GM18517 (cell line): ENCODE measurements around the gene TMEM212.

Experiments used
- ATAC-seq: cut with Tn5 transposase; IDR thresholded peaks from one replicate; pipeline ENCODE4 v1.9.1; 2021; ENCODE audit warnings: mild to moderate bottlenecking, moderate library complexity; ENCODE audit not compliant: unreplicated experiment

The TMEM212 gene

DNA sequence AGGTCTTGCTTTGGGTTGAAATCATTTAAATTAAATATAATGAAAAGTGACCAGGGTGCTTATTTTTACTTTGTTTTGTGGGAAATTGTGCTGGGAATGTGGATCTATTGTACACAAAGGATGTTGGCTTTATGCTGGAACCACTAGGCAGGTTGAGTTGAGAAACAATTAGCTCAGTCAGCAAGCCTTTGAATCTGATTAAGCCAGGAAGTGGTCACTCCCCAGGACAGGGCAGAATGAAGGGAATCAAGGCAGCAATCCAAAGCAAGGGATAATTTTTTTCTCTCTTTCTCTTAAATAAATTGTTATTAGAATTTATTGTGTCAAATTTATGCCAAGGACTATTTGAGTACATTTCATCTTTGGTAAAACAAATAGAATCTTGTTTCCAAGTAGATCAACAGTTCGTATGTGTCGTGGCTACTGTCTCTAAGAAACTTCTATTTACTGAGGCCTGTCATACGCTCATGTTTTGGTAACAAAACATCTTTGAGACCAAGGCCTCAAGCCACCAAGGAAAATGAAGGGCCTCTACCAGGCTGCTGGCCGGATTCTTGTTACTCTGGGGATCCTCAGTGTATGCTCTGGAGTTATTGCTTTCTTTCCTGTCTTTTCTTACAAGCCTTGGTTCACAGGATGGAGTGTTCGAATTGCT is at the start of gene TMEM212:
TMEM212 (plus strand) TSS at position 486 of the 655 bp plus-strand sequence; CDS start at position 521, 35 bp downstream.
- ATAC-seq, result no peak

GRCh38 chr3:171796625-171797264 is 46.4 kb upstream of the TMEM212 start:
- no peak for ATAC-seq

DNA sequence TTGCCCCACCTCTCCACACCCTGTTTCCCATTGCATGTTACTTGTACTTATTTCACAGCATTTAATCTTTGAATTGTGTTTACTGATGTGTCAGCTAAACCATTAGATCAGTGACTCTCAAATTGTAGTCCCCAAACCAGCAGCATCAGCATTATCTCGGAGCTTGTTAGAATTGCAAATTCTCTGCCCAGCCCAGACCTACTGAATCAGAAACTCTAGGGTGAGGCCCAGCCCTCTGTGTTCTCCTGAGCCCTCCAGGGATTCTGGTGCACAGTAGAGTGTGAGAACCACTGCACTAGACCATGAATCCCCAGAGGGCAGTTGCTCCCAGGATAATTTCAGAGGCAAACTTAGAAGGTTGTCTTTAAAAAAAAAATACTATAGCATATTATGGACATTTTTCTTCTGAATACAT is 45.9 kb upstream of the TMEM212 start:
- peak; percentile 61 for ATAC-seq

DNA sequence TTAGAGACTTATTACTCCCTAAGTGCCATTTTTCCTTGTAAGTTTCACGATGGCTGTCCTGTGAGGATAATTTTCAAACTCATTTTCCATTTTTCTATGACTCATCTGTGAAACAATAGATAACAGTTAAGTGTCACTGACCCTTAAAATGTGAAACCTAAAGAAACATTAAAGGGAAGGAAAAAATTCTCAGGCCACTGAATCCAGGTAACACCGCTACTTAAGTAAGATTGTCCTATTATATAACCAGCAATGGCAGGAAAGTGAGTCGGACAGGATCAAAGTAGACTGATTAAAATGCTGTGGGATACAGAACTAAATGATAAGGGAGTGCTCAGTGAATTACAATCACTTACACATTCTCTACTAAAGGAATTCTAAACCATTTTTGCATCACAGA is 45.3 kb upstream of the TMEM212 start:
- ATAC-seq, result no peak

GRCh38 chr3:171799501-171799900 is 43.6 kb upstream of the TMEM212 start:
- ATAC-seq, result no peak

DNA sequence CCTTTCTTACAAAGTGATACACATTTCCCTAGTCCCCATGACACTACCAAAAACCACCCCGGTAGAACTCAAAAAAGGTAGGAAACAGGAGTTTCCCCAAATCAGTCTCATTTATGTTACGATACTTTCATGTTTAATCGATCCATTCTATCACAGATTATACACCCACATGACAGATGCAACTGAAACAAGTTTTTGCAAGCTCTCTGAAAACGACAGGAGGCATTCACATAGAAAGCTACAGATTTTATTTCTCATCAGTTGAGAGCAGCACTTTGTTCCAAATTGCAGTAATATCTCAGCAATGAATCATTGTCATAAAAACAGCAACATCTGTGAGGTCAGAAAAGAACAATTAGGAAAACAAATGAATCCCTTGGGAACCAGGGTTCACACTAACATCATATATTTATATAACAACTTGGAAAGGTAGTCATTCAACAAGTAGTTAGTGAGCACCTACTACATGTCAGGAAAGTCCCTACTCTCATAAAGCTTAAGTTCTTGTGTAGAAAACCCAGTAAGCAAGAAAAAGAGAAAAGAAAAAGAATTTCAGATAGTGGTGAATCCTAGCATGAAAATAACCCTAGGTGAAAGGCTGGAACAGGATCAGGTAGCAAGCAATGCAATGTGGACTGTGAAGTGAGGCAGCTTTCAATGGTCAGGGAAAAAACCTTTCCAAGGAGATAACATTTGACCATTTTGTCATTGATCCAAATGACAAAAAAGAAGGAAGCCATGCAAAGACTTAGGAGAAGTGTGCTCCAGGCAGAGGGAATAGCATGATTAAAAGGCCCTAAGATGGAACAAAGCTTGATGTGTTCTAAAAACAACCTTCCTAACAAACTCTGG is 41.2 kb upstream of the TMEM212 start:
- ATAC-seq, result peak; percentile 31

DNA sequence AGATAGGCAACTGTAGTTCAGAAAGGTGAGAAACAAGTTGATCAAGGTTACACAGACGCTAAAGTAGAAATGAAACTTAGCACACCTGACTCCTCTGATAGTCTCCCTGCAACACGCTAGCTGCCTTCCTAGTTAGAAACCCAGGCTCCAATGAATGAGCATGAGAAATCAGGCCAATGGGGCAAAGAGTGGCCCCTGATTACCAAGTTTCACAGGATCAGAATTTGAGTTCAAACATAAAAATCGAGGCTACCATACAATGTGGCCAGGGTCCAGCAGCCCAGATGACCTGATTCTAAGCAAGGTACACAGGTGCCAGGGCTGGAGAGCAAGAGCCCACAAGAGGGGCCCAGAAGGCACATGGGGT is 40.6 kb upstream of the TMEM212 start:
- ATAC-seq, result peak; percentile 46

DNA sequence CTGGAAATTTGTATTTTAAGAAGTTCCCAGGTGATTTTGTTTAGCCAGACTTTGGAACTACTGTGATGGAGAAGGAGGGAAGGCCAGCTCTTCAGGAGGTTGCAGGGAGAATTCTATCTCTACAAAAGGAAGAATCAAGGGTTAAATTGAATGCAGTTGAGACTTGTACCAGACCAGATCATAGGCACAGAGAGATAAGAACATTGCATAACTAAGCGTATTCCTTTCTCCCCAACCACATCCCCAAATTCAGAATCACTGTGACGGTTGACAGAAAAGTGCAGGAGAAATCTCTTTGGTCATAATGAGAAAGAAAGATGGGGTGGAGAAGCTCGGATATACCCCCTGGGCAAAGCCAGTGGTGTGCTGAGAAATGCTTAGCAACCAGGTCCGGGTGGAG is 40.1 kb upstream of the TMEM212 start:
- no peak for ATAC-seq

DNA sequence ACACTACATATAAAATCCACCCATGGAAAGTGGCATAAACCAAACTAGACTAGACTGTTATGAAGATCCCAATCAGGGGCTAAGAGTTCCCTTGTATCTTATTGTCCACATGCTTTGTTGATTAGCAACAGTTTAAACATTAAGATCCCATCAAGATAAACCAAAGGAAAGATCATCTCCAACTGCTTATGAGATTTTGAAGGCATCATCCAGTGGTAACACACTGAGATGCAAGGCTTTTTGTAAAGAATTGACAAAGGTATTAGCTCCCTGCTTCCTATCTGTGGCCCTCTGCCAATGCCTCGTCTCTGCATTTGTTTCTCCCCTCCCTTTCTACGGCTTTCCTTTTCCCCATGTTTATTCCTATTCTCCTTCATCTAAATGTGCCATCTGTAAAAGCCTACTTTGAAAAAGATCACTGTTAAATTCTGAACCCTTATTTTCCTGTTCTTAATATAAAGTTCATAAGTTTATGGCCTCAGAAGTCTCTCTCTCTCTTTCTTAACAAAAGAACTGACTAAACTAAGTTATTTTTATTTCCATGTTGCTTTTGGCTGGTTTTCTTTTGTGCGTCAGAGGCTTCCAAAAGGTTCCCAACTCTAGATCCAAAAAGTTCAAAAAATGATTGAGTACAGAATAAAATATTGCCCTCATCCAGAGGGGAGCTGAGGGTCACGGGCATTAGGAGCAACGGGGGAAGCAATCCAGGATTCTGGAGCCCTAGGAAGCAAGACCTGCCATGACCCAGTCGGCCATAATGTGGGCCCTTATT is 38.3 kb upstream of the TMEM212 start:
- no peak for ATAC-seq

DNA sequence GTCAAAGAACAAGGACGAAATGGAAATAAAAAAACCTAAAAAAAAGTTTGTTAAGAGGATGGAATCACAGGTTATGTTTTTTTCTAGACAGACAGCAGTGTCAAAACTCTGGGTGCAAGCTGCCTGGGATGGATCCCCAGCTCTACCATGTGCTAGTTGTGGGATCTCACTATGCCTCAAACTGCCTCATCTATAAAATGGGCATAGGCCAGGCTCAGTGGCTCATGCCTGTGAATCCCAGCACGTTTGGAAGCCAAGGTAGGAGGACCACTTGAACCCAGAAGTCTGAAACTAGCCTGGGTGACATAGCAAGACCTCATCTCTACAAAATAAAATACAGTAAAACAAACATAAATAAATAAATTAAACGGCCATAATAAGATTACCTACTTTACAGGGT is 37.5 kb upstream of the TMEM212 start:
- no peak for ATAC-seq

DNA sequence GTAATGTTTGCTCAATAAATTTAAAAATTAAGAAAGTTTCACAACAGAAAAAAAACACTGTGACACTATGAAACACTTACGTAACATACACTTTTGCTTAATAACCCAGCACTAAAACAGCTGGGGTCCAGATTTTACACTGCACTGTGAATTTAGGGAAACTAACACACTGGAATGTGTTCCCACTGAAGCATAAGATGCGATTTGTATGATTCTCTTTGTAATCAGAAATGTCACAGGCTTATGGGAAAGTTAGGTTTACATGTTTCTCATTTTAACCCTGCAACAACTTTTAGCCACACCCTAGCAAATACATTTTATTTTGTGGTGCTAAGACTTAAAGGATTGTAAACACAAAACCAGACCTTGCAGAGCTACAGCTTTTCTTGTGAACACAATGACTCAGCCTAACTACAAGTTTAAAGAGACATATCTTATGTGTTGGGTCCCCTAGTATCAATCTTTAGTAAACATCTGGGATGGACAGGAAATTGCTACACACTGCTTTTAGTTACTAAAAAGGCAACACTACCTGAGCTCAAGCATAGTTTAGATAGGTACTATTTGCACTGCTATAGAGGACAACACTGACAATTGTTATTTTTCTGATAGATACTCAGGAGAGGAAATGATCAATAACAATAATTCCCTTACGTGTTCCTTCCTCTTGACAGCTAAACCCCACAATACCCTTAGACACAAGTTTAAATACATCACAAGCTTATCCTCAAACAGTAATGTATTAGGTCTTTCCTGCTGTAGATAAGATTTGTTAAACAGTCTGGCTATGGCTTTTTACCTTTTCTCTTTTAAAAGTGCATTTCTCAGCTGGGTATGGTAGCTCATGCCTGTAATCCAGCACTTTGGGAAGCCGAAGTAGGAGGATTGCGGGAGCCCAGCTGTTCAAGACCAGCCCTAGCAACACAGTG is 36.7 kb upstream of the TMEM212 start:
- ATAC-seq, result no peak

GRCh38 chr3:171807129-171807675 is 35.9 kb upstream of the TMEM212 start:
- ATAC-seq, result no peak

DNA sequence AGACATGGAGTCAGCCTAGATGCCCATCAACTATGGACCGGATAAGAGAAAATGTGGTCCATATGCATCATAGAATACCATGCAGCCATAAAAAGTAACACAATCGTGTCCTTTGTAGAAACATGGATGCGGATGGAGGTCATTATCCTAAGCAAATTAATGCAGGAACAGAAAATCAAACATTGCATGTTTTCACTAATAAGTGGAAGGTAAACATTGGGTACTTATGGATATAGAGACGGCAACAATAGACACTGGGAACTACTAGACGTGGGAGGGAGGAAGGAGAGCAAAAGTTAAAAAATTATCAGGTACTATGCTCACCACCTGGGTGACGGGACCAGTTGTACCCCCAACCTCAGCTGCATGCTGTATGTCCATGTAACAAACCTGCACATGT is 35.3 kb upstream of the TMEM212 start:
- ATAC-seq, result no peak

GRCh38 chr3:171809611-171809860 is 33.6 kb upstream of the TMEM212 start:
- ATAC-seq, result peak; percentile 37

DNA sequence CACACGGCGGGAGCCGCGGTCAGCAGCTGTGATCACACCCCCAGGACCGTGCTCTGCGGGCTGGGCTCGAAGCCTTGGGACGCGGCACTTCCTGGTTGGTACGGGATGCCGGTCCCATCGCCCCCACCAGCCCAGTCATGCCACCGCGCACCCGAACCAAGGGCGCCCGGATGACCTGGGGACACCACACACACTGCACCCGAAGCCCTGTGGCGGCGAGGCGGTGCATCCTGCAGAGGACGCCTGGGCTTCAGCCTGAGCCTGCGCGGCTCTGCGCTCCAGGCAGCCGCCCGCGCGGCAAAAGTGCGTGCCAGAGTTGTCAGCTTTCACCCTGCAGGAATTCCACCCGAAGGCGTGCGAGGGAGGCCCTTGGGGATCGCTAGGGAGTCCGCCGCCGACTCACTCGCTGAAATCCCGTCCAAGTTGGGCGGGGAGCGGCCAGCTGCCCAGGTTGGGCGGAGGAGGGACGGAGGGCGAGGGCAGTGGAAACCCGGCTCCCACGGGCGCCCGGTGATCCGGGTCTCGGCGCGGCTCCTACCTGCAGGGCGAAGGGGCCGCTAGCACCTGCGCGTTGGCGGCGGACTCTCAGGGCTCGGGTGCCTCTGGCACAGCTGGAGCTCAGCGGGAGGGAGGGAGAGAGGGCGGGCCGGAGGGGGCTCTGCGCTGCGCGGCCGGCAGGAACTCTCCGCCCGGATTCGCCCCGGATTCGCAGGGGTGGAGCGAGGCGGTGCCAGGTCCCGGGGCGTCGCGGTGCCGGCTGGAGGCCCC is 33.1 kb upstream of the TMEM212 start, which contains the start of gene PLD1:
PLD1 (minus strand) TSS at position 623 of the 768 bp plus-strand sequence. CDS start 72,432 bp downstream, outside the sequence.
- ATAC-seq, result peak; percentile 42

DNA sequence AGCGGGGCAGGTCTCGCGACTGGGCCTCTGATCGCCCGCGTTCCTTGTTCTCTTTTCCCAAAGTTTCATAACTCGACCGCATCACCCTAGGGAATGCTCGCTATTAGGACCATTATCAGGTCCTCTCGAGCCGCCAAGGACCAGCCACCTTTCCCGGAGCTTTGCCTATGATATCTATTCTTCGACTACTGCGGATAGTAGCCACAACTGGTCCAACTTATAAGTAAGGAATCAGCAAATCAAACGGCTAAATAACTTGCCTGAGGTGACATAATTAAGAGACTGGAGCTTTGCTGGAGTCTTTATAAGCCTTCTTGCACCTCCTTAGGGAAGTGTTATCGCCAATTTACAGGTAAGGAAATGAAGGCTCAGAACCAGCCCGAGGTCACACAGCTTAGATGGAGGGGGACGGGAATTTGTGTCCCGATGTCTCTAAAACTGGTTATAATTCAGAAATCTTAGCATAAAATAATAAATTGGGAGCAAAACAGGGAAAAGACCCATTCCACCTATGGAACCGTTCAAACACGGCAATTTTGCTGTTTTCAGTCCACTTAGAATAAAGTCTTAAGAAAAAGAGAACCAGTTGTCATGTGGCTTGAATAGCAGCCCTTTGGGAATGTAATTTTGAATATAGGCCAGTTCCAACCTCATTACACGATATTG is 32.4 kb upstream of the TMEM212 start:
- ATAC-seq, result no peak

GRCh38 chr3:171811295-171811912 is 31.7 kb upstream of the TMEM212 start:
- ATAC-seq, result no peak

DNA sequence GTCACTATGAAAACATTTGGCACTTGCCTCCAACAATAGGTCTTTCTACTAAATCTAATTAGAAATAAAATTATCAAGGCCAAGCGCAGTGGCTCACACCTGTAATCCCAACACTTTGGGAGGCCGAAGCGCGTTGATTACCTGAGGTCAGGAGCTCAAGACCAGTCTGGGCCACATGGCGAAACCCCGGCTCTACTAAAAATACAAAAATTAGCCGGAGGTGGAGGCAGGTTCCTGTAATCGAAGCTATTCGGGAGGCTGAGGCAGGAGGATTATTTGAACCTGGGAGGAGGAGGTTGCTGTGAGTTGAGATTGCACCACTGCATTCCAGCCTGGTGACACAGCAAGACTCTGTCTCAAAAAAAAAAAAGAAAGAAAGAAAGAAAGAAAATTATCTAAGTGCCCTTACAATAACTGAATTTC is 31.2 kb upstream of the TMEM212 start:
- ATAC-seq, result no peak
